Lower leg skin (tissue), 3 donors: ENCODE results near the gene SLC2A6.

Experiments used
- CTCF ChIP-seq, 3 donors: fragments of 450-650 bp; IDR thresholded peaks; one replicate each; pipeline ENCODE4 v1.5.1; 2016; ENCODE audit warnings: antibody characterized with exemption in 3 of 3, mild to moderate bottlenecking in 3 of 3, moderate library complexity in 2 of 3
- POLR2A ChIP-seq, 2 donors: fragments of 450-650 bp; IDR thresholded peaks; one replicate each; pipeline ENCODE4 v1.6.1; 2016 to 2017; ENCODE audit warnings: antibody characterized with exemption in 2 of 2, mild to moderate bottlenecking in 1 of 2, moderate library complexity in 1 of 2

GRCh38 chr9:133457233-133457632 is 21.7 kb downstream of the SLC2A6 start:
- TF ChIP-seq CTCF (IDR thresholded peaks at IDR 0.05) (no peak), POLR2A (IDR thresholded peaks at IDR 0.05) (no peak)
